Stimulated activated CD4-positive, alpha-beta T cell treated with anti-CD3 and anti-CD28 coated beads, Interleukin-15, amount 100 ng/mL, for 48 hours (primary cell): Measurements from ENCODE around the gene IPO4.

Experiments used
- DNase-seq, 2 donors: peaks; one replicate each; pipeline ENCODE4 v3.0.0-alpha.2; 2020; ENCODE audit warnings: low read depth in 2 of 2

Gene IPO4

GRCh38 chr14:24176599-24176998 is 12.0 kb downstream of the IPO4 start:
- DNase-seq = no peak

GRCh38 chr14:24172871-24173281 is 15.7 kb downstream of the IPO4 start:
- no peak for DNase-seq

- no peak for DNase-seq
Observed at GRCh38 chr14:24172261-24172860, 16.3 kb downstream of the IPO4 start.

- DNase-seq = peak; percentile 51 to 65
Observed at GRCh38 chr14:24171422-24172260, 17.0 kb downstream of the IPO4 start, which contains the start of gene REC8. Gene REC8 (plus strand): TSS chr14:24172080. CDS start chr14:24172553, 473 bp downstream.

GRCh38 chr14:24167469-24168114 is 21.0 kb downstream of the IPO4 start:
- DNase-seq = no peak

- no peak for DNase-seq
Observed at GRCh38 chr14:24165785-24166184, 22.8 kb downstream of the IPO4 start.

- no peak for DNase-seq
Observed at GRCh38 chr14:24164518-24164991, 24.1 kb downstream of the IPO4 start.

- DNase-seq = no peak
Observed at GRCh38 chr14:24162093-24162492, 26.5 kb downstream of the IPO4 start.

GRCh38 chr14:24160850-24161804 is 27.5 kb downstream of the IPO4 start, which contains the start of gene IRF9:
Gene IRF9 (plus strand): TSS chr14:24161265. CDS start chr14:24162145, 880 bp downstream.
- DNase-seq = peak; percentile 95 to 97

- no peak for DNase-seq
Observed at GRCh38 chr14:24160499-24160849, 28.1 kb downstream of the IPO4 start.

GRCh38 chr14:24159777-24160498 is 28.7 kb downstream of the IPO4 start:
- no peak for DNase-seq

GRCh38 chr14:24157331-24157730 is 31.3 kb downstream of the IPO4 start:
- no peak for DNase-seq

GRCh38 chr14:24156840-24157239 is 31.8 kb downstream of the IPO4 start:
- no peak for DNase-seq

- no peak for DNase-seq
Observed at GRCh38 chr14:24155100-24155499, 33.5 kb downstream of the IPO4 start.

GRCh38 chr14:24151404-24152080 is 37.1 kb downstream of the IPO4 start:
- no peak for DNase-seq

GRCh38 chr14:24150993-24151392 is 37.6 kb downstream of the IPO4 start:
- DNase-seq = no peak

GRCh38 chr14:24150567-24150966 is 38.0 kb downstream of the IPO4 start:
- no peak for DNase-seq

- DNase-seq = no peak
Observed at GRCh38 chr14:24150061-24150460, 38.6 kb downstream of the IPO4 start.

GRCh38 chr14:24149302-24149969 is 39.2 kb downstream of the IPO4 start:
- DNase-seq = no peak
